Measurements from ENCODE around the gene GUCA1C. TPM values are rescaled to one million over a fixed set of nuclear protein-coding genes. Genes with fewer than 3 reads are reported as not detected.
A peak's percentile ranks its signal among the peaks of the same experiment; 100 is the strongest.

The GUCA1C gene
- total RNA-seq, 2 experiments from 2014 or later: not detected

DNA sequence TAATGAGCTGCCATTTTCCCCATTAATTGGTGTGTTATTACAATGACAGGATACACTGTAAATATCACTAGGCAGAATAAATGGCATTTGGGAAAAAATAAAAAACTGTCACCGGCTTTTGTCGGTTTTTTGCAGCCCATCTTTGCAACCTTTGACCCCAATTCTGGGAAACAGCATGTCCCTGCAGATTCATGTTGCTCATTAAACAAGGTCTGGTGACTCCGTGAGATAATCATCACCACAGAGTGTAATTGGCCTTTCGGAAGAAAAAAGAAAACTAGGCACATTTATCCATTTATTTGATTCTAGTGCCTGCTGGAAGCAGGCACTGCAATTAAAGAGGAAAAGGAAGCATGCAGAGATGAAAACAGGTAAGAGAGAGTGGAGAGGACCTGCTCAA, 66.6 kb downstream of the GUCA1C start:
- CTCF ChIA-PET: interaction anchor here (1.4 to 1.5 kb wide), 2 partner anchors 22 to 28 kb away, joined by 3 to 4 read pairs; no protein-coding TSS in a partner anchor
- no peak for ATAC-seq
- H3K27me3 Mint-ChIP-seq: no peaks in the 10 kb centered on the region
- H3K27ac Mint-ChIP-seq: no peak overlapping the region
- H3K9me3 Mint-ChIP-seq (ENCODE audit: low read depth): peaks cover 3% of the 10 kb centered on the region
- DNase-seq: no peak
- H3K4me3 Mint-ChIP-seq: no peak overlapping the region
- peaks cover 10% of the 10 kb centered on the region for H3K4me1 Mint-ChIP-seq
- H3K36me3 Mint-ChIP-seq: no peaks in the 10 kb centered on the region

DNA sequence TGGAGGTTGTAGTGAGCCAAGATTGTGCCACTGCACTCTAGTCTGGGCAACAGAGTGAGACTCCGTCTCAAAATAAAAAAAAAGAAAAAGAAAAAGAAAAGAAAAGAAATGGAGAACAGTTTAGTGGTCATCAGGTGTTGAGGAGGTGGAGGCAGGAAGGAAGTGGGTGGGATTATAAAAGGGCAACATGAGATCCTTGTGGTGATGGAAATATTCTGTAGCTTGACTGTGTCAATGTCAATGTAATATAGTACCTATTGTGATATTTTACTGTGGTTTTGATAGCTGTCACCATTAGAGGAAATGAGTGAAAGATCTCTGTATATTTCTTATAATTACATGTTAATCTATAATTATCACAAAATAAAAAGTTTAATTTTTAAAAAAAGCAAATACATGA, 70.3 kb downstream of the GUCA1C start:
- Mint-ChIP-seq H3K36me3 (peaks cover 4% of the 10 kb centered on the region), H3K4me1 (peaks cover 10% of the 10 kb centered on the region), H3K27me3 (no peaks in the 10 kb centered on the region), H3K9me3 (ENCODE audit: low read depth) (peaks cover 5% of the 10 kb centered on the region), H3K4me3 (no peak overlapping the region), H3K27ac (no peak overlapping the region)
- CTCF ChIA-PET: no interaction called here
- ATAC-seq (no peak), DNase-seq (no peak)

DNA sequence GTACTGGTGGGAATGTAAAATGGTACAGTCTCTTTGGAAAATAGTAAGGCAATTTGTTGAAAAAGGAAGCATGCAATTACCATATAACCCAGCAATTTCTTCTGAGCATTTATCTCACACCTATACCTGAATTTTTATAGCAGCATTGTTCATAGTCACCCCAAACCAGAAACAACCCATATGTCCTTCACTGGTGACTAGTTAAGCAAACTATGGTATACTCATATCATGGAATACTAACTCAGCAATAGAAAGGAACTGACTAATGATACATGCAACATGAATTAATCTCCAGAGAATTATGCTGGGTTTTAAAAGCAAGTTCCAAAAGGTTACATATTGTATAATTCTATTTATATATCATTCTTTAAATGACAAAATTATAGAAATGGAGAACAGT, 70.9 kb downstream of the GUCA1C start:
- ATAC-seq (no peak), DNase-seq (no peak)
- H3K27me3 Mint-ChIP-seq: no peaks in the 10 kb centered on the region
- CTCF ChIA-PET: no interaction called here
- peaks cover 5% of the 10 kb centered on the region for H3K36me3 Mint-ChIP-seq
- H3K27ac Mint-ChIP-seq: no peak overlapping the region
- H3K4me3 Mint-ChIP-seq: no peak overlapping the region
- peaks cover 10% of the 10 kb centered on the region for H3K4me1 Mint-ChIP-seq
- peaks cover 5% of the 10 kb centered on the region for H3K9me3 Mint-ChIP-seq (ENCODE audit: low read depth)

DNA sequence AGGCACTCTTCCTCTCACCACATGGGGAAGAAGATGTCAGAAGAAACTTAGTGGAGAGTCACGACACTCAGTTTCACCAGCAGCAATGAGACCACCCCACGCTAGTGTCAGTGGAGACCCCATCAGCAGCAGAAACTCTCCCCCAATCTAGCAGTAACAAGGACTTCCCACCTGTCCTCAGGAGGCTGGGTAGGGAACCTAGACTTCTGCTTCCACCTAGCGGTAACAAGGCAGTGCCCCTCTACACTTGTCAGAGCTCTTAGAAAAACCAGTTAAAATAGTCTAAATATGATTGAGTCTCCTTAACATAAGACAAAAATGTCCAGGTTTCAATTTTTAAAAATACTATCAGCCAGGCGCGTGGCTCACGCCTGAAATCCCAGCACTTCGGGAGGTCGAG, 73.8 kb downstream of the GUCA1C start:
- peaks cover 10% of the 10 kb centered on the region for H3K4me1 Mint-ChIP-seq
- peaks cover 2% of the 10 kb centered on the region for H3K9me3 Mint-ChIP-seq (ENCODE audit: low read depth)
- DNase-seq: no peak
- no peak overlapping the region for H3K27ac Mint-ChIP-seq
- ATAC-seq: no peak
- peaks cover 5% of the 10 kb centered on the region for H3K36me3 Mint-ChIP-seq
- no peaks in the 10 kb centered on the region for H3K27me3 Mint-ChIP-seq
- H3K4me3 Mint-ChIP-seq: no peak overlapping the region
- CTCF ChIA-PET: no interaction called here

DNA sequence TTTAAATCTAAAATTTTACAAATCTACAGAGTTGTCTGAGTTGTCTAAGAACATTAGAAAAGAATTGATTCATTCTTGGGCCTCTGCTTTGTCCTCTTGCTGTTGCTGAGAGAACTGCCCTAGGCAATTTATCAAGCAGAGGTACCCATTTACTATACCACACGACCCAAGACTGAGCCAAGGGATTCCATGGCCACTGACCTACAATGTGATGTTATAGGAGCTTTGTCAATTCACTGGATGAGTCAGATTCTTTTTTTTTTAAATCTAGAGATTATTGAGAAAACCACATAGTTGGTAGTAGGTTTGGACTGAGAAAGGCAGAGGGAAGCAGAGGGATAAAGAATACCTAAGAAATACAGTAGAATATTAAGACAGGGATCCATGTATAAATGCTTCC, 75.8 kb downstream of the GUCA1C start:
- Mint-ChIP-seq H3K4me3 (no peak overlapping the region), H3K27me3 (no peaks in the 10 kb centered on the region), H3K4me1 (peaks cover 2% of the 10 kb centered on the region), H3K9me3 (ENCODE audit: low read depth) (peaks cover 5% of the 10 kb centered on the region), H3K36me3 (peaks cover 11% of the 10 kb centered on the region), H3K27ac (no peak overlapping the region)
- DNase-seq (no peak), ATAC-seq (no peak)
- CTCF ChIA-PET: interaction anchor here (1.0 kb wide), 1 partner anchor 37 kb away, joined by 3 read pairs; no protein-coding TSS in a partner anchor

DNA sequence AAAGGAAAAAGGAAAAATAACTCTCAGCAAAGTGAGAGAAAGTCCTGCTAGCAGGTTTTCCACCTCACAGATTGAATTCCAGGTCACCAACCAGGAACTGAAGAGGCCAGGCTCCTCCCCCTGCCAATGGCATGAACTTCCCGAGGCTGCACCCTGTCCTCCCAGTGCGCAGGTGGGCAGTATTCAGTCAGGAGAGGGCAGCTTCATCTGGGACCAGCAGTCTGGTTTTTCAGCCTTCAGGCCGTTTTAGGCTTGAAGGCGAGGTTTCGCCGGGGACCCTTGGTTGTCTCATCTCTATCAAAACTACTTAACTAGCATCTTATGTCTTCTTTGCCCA, 89.9 kb downstream of the GUCA1C start:
- ATAC-seq: no peak
- H3K4me1 Mint-ChIP-seq: peaks cover 36% of the 10 kb centered on the region
- H3K36me3 Mint-ChIP-seq: peaks cover 68% of the 10 kb centered on the region
- H3K27ac Mint-ChIP-seq: no peak overlapping the region
- no peaks in the 10 kb centered on the region for H3K27me3 Mint-ChIP-seq
- H3K4me3 Mint-ChIP-seq: no peak overlapping the region
- peaks cover 12% of the 10 kb centered on the region for H3K9me3 Mint-ChIP-seq (ENCODE audit: low read depth)
- CTCF ChIA-PET: no interaction called here
- DNase-seq: no peak

DNA sequence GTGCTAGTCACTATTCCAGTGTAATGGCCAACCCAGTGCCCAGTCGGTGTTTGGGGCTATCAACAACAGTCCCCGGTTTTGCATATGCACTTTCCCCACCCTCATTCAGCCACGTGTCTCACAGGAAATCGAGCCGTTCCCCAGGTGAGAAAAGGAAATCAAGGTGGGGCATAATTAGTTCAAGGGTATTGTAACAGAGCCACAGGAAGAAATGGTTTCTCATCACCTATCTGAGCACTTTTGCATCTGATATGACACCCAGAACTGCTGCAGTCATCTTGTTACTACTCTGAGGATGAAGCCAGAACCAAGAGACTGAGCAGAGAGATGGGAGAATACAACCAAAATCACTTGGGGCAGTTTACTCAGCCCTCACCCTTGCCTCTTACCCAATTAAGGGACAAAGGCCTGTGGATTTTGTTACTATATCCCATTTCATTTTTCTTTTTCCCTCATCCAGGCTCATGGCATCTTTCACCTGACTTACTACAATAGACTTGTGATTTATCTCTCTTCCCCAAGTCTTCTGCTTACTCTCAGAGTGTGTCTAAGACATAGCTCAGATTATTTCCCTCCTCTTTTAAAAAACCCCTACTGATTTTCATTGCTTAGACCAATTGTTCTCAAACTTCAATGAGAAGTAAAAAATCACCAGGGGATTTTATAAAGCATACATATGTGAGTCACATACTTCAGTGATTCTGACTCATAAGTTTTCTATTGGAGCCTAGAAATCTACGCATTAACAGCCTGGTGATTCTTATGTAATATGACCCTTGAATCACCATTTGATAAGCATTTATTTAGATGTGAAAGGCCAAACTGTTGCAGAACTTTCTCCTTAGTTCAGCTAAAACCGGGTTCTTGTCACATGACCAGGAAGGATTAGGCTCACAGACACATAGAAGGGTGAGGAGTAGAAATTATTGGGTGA, 90.5 kb downstream of the GUCA1C start:
- H3K36me3 Mint-ChIP-seq: peaks cover 74% of the 10 kb centered on the region

DNA sequence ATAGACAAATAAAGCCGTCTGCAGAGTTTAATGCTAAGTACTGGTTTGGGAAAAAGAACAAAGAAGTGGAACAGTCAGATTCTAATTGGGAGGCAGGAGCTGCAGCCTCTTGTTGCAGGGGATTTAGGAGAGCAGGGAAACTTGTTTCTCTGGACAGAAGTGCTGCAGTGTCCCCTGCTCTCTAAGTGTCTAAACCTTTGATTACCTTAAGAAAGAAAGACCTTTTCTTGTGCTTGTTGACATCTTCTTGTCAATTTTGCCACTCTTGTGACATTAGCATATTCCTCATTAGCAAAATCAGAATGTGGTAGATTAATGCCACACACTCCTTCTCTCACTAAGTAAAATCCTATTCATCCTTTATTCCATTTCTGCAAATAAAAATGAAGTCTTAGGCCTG, 92.3 kb downstream of the GUCA1C start:
- Mint-ChIP-seq H3K36me3 (peaks cover 83% of the 10 kb centered on the region), H3K27ac (peak overlapping the region; percentile 66)
- CTCF ChIA-PET: no interaction called here

More for the DNA sequence above, 90.5 kb downstream of the GUCA1C start:
- CTCF ChIA-PET: no interaction called here
- peak; percentile 51 for ATAC-seq
- Mint-ChIP-seq H3K4me3 (no peak overlapping the region), H3K9me3 (ENCODE audit: low read depth) (peaks cover 15% of the 10 kb centered on the region), H3K27ac (peak overlapping the region; percentile 66), H3K27me3 (no peaks in the 10 kb centered on the region), H3K4me1 (peaks cover 37% of the 10 kb centered on the region)
- peak; percentile 48 for DNase-seq

More for the DNA sequence above, 92.3 kb downstream of the GUCA1C start:
- Mint-ChIP-seq H3K27me3 (no peaks in the 10 kb centered on the region), H3K4me1 (peaks cover 37% of the 10 kb centered on the region), H3K9me3 (ENCODE audit: low read depth) (peaks cover 15% of the 10 kb centered on the region), H3K4me3 (no peak overlapping the region)
- DNase-seq: no peak
- ATAC-seq: no peak

Other genes with a start within 250 kb of the GUCA1C start
- gene RETNLB, start 196.5 kb downstream of the GUCA1C start, total RNA-seq: not detected
- 10 to 100 TPM; 53.8 to 62.4 TPM for gene TRAT1, start 131.1 kb downstream of the GUCA1C start, total RNA-seq
- gene MORC1, start 164.3 kb upstream of the GUCA1C start, total RNA-seq: not detected
- not detected for gene C3orf85, start 182.8 kb upstream of the GUCA1C start, total RNA-seq

Measured in activated CD8-positive, alpha-beta memory T cell treated with anti-CD3 and anti-CD28 coated beads, Interleukin-2, amount 10 ng/mL, durations not matched to agents 7 days and 5 days (primary cell).